KMS-11 (cell line): ENCODE data around the gene TPD52L1.

Experiments
- H2AFZ ChIP-seq: fragments of 200-600 bp; sonication (generic); 2 replicates; pipeline ENCODE4 v1.6.1; 2016; ENCODE audit warnings: antibody characterized with exemption, mixed run types, low read depth
- H3K27ac ChIP-seq: fragments of 200-600 bp; sonication (generic); 2 replicates; pipeline ENCODE4 v1.6.1; 2016; ENCODE audit warnings: mild to moderate bottlenecking, mixed run types
- H3K27me3 ChIP-seq: fragments of 200-600 bp; sonication (generic); 2 replicates; pipeline ENCODE4 v1.6.1; 2017; ENCODE audit warnings: mild to moderate bottlenecking, low read depth, mixed run types, moderate library complexity; ENCODE audit not compliant: insufficient read depth
- H3K36me3 ChIP-seq: fragments of 200-600 bp; sonication (generic); 2 replicates; pipeline ENCODE4 v1.6.1; 2017; ENCODE audit warnings: mild to moderate bottlenecking, mixed run types; ENCODE audit not compliant: insufficient read depth
- H3K4me1 ChIP-seq: fragments of 200-600 bp; sonication (generic); 2 replicates; pipeline ENCODE4 v1.6.1; 2016; ENCODE audit warnings: mild to moderate bottlenecking, low read depth, mixed run types; ENCODE audit not compliant: poor library complexity, severe bottlenecking
- H3K4me2 ChIP-seq: fragments of 200-600 bp; sonication (generic); 2 replicates; pipeline ENCODE4 v1.7.0; 2016; ENCODE audit warnings: mild to moderate bottlenecking, mixed run types
- H3K4me3 ChIP-seq: fragments of 200-600 bp; sonication (generic); IDR thresholded peaks from 2 replicates; pipeline ENCODE4 v1.6.1; 2017; ENCODE audit warnings: low read depth, low read length, mixed read lengths; ENCODE audit not compliant: insufficient read depth
- H3K79me2 ChIP-seq: fragments of 200-600 bp; sonication (generic); 2 replicates; pipeline ENCODE4 v1.6.1; 2016; ENCODE audit warnings: low read depth, mixed run types; ENCODE audit not compliant: insufficient read depth
- H3K9ac ChIP-seq: fragments of 200-600 bp; sonication (generic); 2 replicates; pipeline ENCODE4 v1.6.1; 2016; ENCODE audit warnings: mild to moderate bottlenecking, mixed run types
- H4K20me1 ChIP-seq: fragments of 200-600 bp; sonication (generic); 2 replicates; pipeline ENCODE4 v1.6.1; 2016; ENCODE audit warnings: mild to moderate bottlenecking, mixed run types; ENCODE audit not compliant: insufficient read depth
- TF ChIP-seq, protein P1 (sequence below): fragments of 200-600 bp; sonication (generic); conservative IDR thresholded peaks from 2 replicates; pipeline ENCODE4 v1.6.1; 2017; ENCODE audit warnings: low read depth, mild to moderate bottlenecking, antibody characterized with exemption, low read length, moderate library complexity, mixed read lengths

The TPD52L1 gene

DNA sequence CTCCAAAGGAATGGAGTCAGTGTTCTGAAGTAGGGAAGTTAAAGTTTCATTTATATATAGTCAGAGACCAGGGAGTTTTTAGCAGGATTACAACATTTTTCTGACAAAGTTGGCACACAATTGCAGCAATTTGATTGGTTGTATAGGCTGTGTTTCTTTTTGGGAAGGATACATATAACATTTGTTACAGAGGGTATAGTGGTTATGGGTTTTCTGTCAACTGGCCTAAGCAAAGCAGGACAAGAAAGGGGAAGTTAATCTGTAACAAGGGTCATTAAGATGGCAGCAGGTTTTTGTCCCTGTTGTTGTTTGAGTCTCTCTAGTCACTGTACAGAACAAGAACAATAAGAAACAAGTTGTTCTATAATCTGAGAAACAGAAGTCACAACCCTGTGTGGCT, 41.4 kb downstream of the TPD52L1 start:
- H2AFZ ChIP-seq = no peak overlapping the region
- no peak overlapping the region for H3K4me2 ChIP-seq
- H3K79me2 ChIP-seq = no peaks in the 10 kb centered on the region
- no peak overlapping the region for H3K27ac ChIP-seq
- H3K4me3 ChIP-seq = no peak overlapping the region
- TF ChIP-seq, protein P1, sequence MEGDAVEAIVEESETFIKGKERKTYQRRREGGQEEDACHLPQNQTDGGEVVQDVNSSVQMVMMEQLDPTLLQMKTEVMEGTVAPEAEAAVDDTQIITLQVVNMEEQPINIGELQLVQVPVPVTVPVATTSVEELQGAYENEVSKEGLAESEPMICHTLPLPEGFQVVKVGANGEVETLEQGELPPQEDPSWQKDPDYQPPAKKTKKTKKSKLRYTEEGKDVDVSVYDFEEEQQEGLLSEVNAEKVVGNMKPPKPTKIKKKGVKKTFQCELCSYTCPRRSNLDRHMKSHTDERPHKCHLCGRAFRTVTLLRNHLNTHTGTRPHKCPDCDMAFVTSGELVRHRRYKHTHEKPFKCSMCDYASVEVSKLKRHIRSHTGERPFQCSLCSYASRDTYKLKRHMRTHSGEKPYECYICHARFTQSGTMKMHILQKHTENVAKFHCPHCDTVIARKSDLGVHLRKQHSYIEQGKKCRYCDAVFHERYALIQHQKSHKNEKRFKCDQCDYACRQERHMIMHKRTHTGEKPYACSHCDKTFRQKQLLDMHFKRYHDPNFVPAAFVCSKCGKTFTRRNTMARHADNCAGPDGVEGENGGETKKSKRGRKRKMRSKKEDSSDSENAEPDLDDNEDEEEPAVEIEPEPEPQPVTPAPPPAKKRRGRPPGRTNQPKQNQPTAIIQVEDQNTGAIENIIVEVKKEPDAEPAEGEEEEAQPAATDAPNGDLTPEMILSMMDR = no peak
- no peaks in the 10 kb centered on the region for H3K27me3 ChIP-seq
- no peaks in the 10 kb centered on the region for H3K4me1 ChIP-seq
- no peak overlapping the region for H3K9ac ChIP-seq
- no peaks in the 10 kb centered on the region for H3K36me3 ChIP-seq
- no peaks in the 10 kb centered on the region for H4K20me1 ChIP-seq

DNA sequence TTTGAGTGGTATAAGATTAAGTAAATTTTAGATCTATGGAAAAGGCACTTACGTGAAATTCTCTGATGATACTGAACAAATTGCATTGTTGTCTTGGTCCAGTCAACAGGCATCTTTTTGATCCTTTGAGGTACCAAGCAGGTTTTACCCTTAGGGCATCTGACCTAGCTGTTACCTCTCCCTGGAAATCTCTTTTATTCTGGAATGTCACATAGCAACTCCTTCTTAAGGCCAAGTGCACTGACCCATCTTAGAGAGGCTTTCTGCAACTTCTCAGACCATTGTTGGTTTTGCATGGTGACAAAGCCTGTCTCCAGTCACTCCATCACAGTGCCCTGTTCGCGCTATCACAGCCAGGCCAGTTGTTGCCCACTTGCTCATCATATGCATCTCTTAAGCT, 42.0 kb downstream of the TPD52L1 start:
- H3K27ac ChIP-seq = no peak overlapping the region
- H4K20me1 ChIP-seq = no peaks in the 10 kb centered on the region
- H3K4me3 ChIP-seq = no peak overlapping the region
- H3K4me1 ChIP-seq = no peaks in the 10 kb centered on the region
- no peak overlapping the region for H2AFZ ChIP-seq
- no peaks in the 10 kb centered on the region for H3K79me2 ChIP-seq
- no peak overlapping the region for H3K4me2 ChIP-seq
- H3K36me3 ChIP-seq = no peaks in the 10 kb centered on the region
- H3K9ac ChIP-seq = no peak overlapping the region
- TF ChIP-seq, protein P1 = no peak
- no peaks in the 10 kb centered on the region for H3K27me3 ChIP-seq

DNA sequence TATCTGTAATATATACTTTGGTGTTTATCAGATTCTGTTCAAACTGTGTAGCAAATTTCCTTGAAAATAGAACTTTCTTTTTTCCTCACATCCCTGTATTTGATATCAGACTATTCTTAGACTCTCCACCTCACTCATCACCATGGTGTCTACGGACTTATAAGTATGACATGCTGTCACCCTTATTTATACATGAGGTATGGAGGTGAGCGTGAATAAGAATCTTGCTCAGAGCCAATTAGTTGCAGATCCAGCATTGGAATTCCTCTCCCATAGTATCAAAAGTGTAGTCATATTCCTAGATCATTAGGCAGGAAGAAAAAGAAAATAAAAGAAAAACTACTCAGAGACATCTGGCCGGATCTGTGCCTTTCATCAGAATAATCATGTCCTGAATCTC, 43.0 kb downstream of the TPD52L1 start:
- H3K9ac ChIP-seq = no peak overlapping the region
- no peak overlapping the region for H3K27ac ChIP-seq
- H2AFZ ChIP-seq = no peak overlapping the region
- no peak overlapping the region for H3K4me3 ChIP-seq
- H3K36me3 ChIP-seq = no peaks in the 10 kb centered on the region
- no peaks in the 10 kb centered on the region for H4K20me1 ChIP-seq
- H3K79me2 ChIP-seq = no peaks in the 10 kb centered on the region
- no peaks in the 10 kb centered on the region for H3K27me3 ChIP-seq
- H3K4me2 ChIP-seq = no peak overlapping the region
- TF ChIP-seq, protein P1 = no peak
- H3K4me1 ChIP-seq = no peaks in the 10 kb centered on the region

DNA sequence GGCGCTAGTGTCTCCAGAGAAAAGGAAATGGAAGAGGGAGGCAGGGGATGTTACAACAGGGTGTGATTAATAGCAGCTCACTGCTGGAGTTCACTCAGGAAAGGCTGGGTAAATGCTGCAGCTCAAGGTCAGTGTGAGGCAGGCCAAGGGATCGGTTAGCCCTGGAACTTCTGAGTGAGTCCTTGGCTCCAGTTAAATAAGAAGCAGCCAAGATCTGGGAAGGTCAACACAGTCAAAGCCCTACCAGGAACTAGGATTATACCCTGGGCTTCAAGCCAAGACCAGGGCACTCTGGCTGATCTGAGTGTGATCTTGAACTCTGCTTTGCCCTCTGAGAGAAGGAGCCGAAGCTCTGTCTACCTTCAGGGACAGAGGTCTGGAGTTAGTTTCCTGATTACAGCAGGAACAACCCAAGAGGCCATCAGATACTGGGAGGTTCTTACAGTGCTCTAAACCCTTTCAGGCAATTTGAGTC, 44.3 kb downstream of the TPD52L1 start:
- H3K36me3 ChIP-seq = no peaks in the 10 kb centered on the region
- no peak overlapping the region for H2AFZ ChIP-seq
- H4K20me1 ChIP-seq = no peaks in the 10 kb centered on the region
- H3K79me2 ChIP-seq = no peaks in the 10 kb centered on the region
- H3K4me1 ChIP-seq = no peaks in the 10 kb centered on the region
- TF ChIP-seq, protein P1 = no peak
- no peaks in the 10 kb centered on the region for H3K27me3 ChIP-seq
- H3K9ac ChIP-seq = no peak overlapping the region
- H3K4me3 ChIP-seq = no peak overlapping the region
- no peak overlapping the region for H3K27ac ChIP-seq
- H3K4me2 ChIP-seq = no peak overlapping the region
